ENCODE measurements around the gene TRIM63. TPM values are rescaled to one million over a fixed set of nuclear protein-coding genes. Genes with fewer than 3 reads are reported as not detected.
A peak's percentile ranks its signal among the peaks of the same experiment; 100 is the strongest.

Gene TRIM63
- total RNA-seq, 1 experiment from 2014 or later = not detected

DNA sequence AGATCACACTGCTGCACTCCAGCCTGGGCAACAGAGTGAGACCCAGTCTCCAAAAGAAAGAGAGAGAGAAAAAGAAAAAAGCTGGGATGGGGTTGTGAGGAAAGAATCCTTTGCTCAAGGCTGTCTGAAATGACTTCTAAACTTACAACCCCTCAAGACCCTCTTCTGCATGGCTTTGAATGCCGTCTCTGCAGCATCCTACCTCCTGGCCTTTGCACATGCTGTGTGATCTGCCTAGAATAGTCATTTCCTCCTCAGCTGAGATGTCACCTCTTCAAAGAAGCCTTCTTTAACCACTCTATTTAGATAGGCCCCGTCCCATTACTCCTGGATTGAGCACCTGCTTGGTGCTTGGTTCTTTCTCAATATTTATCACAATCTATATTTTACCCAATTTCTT is 17.4 kb upstream of the TRIM63 start:
- intact Hi-C loops (cut with micrococcal nuclease) = no loop called here
- Histone ChIP-seq H3K4me2 (ENCODE audit: low read length) (no peak overlapping the region), H2AFZ (ENCODE audit: low read length) (no peak overlapping the region), H4K20me1 (ENCODE audit: low read length) (no peaks in the 10 kb centered on the region), H3K4me3 (ENCODE audit: low read length) (no peak overlapping the region), H3K9me3 (ENCODE audit: low read length) (no peaks in the 10 kb centered on the region), H3K4me1 (ENCODE audit: insufficient read depth, low read length) (peaks cover 15% of the 10 kb centered on the region; the same call in 1 of the 2 replicates), H3K27ac (ENCODE audit: low read length) (no peak overlapping the region), H3K27me3 (ENCODE audit: low read length) (no peaks in the 10 kb centered on the region), H3K36me3 (ENCODE audit: low read depth, low read length) (no peaks in the 10 kb centered on the region), H3K9ac (ENCODE audit: low read length) (no peak overlapping the region), H3K79me2 (ENCODE audit: low read length) (no peaks in the 10 kb centered on the region), H3K9me2 (replicated peaks; ENCODE audit: low read length) (no peaks in the 10 kb centered on the region), H3F3A (ENCODE audit: low read length, unreplicated experiment) (no peaks in the 10 kb centered on the region)
- no TSS peak for BruUV-seq (replicated peaks)
- CTCF ChIA-PET = no interaction called here
- POLR2A ChIA-PET (ENCODE audit: unreplicated experiment) = no interaction called here
- ATAC-seq (no peak), DNase-seq (no peak)
- TF ChIP-seq EZH2phosphoT487 (IDR thresholded peaks at IDR 0.05; ENCODE audit: borderline replicate concordance, low read length) = no peak
- TF ChIP-seq EZH2 (IDR thresholded peaks at IDR 0.05; ENCODE audit: low read length, unreplicated experiment) = no peak
- TF ChIP-seq, protein P1, sequence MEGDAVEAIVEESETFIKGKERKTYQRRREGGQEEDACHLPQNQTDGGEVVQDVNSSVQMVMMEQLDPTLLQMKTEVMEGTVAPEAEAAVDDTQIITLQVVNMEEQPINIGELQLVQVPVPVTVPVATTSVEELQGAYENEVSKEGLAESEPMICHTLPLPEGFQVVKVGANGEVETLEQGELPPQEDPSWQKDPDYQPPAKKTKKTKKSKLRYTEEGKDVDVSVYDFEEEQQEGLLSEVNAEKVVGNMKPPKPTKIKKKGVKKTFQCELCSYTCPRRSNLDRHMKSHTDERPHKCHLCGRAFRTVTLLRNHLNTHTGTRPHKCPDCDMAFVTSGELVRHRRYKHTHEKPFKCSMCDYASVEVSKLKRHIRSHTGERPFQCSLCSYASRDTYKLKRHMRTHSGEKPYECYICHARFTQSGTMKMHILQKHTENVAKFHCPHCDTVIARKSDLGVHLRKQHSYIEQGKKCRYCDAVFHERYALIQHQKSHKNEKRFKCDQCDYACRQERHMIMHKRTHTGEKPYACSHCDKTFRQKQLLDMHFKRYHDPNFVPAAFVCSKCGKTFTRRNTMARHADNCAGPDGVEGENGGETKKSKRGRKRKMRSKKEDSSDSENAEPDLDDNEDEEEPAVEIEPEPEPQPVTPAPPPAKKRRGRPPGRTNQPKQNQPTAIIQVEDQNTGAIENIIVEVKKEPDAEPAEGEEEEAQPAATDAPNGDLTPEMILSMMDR (conservative IDR thresholded peaks at IDR 0.05; ENCODE audit: low read depth, low read length) = no peak

DNA sequence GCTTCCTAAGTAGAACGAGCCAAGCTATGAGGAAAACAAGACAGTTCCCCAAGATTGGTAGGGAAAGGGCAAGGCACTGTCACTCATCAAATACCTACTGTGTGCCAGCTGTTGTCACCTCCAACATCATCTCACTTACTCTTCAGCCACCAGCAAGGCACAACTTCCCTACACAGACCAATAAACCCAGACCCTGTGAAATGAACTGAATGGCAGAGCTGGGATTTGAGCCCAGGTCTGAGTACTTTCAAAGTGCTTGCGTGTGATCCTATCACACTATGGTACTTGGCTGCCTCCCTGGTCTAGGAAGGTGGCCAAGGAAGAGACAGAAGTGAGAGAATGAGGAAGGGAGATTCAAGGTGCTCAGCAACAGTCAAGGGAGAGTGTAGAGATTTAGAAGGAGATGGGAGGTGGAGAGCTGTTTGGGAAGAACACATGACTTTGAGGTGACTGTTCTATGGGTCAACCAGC is 16.7 kb upstream of the TRIM63 start:
- no peak for TF ChIP-seq EZH2phosphoT487 (IDR thresholded peaks at IDR 0.05; ENCODE audit: borderline replicate concordance, low read length)
- TF ChIP-seq, protein P1 (conservative IDR thresholded peaks at IDR 0.05; ENCODE audit: low read depth, low read length) = no peak
- Histone ChIP-seq H4K20me1 (ENCODE audit: low read length) (no peaks in the 10 kb centered on the region), H3K9ac (ENCODE audit: low read length) (no peak overlapping the region), H3F3A (ENCODE audit: low read length, unreplicated experiment) (no peaks in the 10 kb centered on the region), H3K27me3 (ENCODE audit: low read length) (no peaks in the 10 kb centered on the region), H3K9me2 (replicated peaks; ENCODE audit: low read length) (no peaks in the 10 kb centered on the region), H2AFZ (ENCODE audit: low read length) (no peak overlapping the region), H3K27ac (ENCODE audit: low read length) (no peak overlapping the region), H3K9me3 (ENCODE audit: low read length) (no peaks in the 10 kb centered on the region), H3K4me3 (ENCODE audit: low read length) (no peak overlapping the region), H3K4me1 (ENCODE audit: insufficient read depth, low read length) (peaks cover 17% of the 10 kb centered on the region; the same call in 1 of the 2 replicates), H3K36me3 (ENCODE audit: low read depth, low read length) (no peaks in the 10 kb centered on the region), H3K4me2 (ENCODE audit: low read length) (no peak overlapping the region), H3K79me2 (ENCODE audit: low read length) (no peaks in the 10 kb centered on the region)
- ChIA-PET POLR2A (ENCODE audit: unreplicated experiment) (no interaction called here), CTCF (no interaction called here)
- no peak for DNase-seq
- no peak for ATAC-seq
- intact Hi-C loops (cut with micrococcal nuclease) = no loop called here
- no TSS peak for BruUV-seq (replicated peaks)

DNA sequence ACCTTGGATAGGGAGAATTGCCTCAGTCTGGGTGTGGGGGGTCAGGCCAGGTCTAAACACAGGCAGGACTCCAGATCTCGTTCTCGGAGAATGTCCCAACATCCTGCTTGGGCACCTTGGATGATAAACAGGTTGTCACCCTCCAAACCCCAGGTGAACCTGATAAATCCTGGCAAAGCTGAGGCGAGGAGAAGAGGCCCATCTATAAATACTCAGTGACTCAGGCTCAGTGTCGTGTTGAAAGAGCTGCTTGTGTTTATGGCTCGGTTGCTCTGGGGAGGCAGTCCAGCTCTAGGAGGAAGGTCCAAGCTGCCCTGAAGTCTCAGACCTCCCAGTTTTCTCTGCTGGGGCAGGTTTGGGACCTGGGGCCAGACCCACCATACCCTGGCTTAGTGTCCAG is 15.8 kb upstream of the TRIM63 start:
- ChIA-PET CTCF (interaction anchor here (0.9 kb wide), 1 partner anchor 334 kb away, joined by 4 read pairs; no protein-coding TSS in a partner anchor), POLR2A (ENCODE audit: unreplicated experiment) (no interaction called here)
- no peaks in the 10 kb centered on the region for H3K27me3 ChIP-seq (ENCODE audit: low read length)
- ATAC-seq (peak; percentile 57), DNase-seq (peak; percentile 52)
- H3K27ac ChIP-seq (ENCODE audit: low read length) = no peak overlapping the region
- H3K9me3 ChIP-seq (ENCODE audit: low read length) = no peaks in the 10 kb centered on the region
- no peaks in the 10 kb centered on the region for H3F3A ChIP-seq (ENCODE audit: low read length, unreplicated experiment)
- H3K4me3 ChIP-seq (ENCODE audit: low read length) = no peak overlapping the region
- TF ChIP-seq EZH2 (IDR thresholded peaks at IDR 0.05; ENCODE audit: low read length, unreplicated experiment) = no peak
- TF ChIP-seq, protein P1 (conservative IDR thresholded peaks at IDR 0.05; ENCODE audit: low read depth, low read length) = no peak
- no peak for TF ChIP-seq EZH2phosphoT487 (IDR thresholded peaks at IDR 0.05; ENCODE audit: borderline replicate concordance, low read length)
- no peaks in the 10 kb centered on the region for H3K36me3 ChIP-seq (ENCODE audit: low read depth, low read length)
- no peaks in the 10 kb centered on the region for H3K79me2 ChIP-seq (ENCODE audit: low read length)
- H3K4me1 ChIP-seq (ENCODE audit: insufficient read depth, low read length) = peaks cover 27% of the 10 kb centered on the region
- no peaks in the 10 kb centered on the region for H4K20me1 ChIP-seq (ENCODE audit: low read length)
- no TSS peak for BruUV-seq (replicated peaks)
- 0 out of 2 replicates have a peak overlapping the region, but pooled peaks have one; percentile 16 for H3K4me2 ChIP-seq (ENCODE audit: low read length)
- no peak overlapping the region for H3K9ac ChIP-seq (ENCODE audit: low read length)
- no peaks in the 10 kb centered on the region for H3K9me2 ChIP-seq (replicated peaks; ENCODE audit: low read length)
- intact Hi-C loops (cut with micrococcal nuclease) = no loop called here
- no peak overlapping the region for H2AFZ ChIP-seq (ENCODE audit: low read length)

Measured in PC-3 (cell line).